ENCODE results near the gene MTERF1. TPM values are rescaled to one million over a fixed set of nuclear protein-coding genes. Genes with fewer than 3 reads are reported as not detected.
A peak's percentile ranks its signal among the peaks of the same experiment; 100 is the strongest.

Gene MTERF1
- total RNA-seq, 1 experiment from 2014 or later, result 19.8 TPM

- no peak overlapping the region for H3K9ac ChIP-seq (ENCODE audit: extremely low read depth, insufficient read length, low read length)
- DNase-seq, result no peak
- no peaks in the 10 kb centered on the region for H3K27me3 ChIP-seq (ENCODE audit: insufficient read depth, low read length)
- no peak overlapping the region for H2AFZ ChIP-seq (ENCODE audit: low read length)
- H2BK20ac ChIP-seq (ENCODE audit: low read depth, low read length, poor library complexity, severe bottlenecking), result no peak overlapping the region
- no peak overlapping the region for H4K91ac ChIP-seq (ENCODE audit: insufficient read length, low read depth, low read length)
- Mint-ChIP-seq H3K9me3 (no peaks in the 10 kb centered on the region), H3K4me1 (peaks cover 11 to 14% of the 10 kb centered on the region in 2 experiments), H3K4me3 (no peak overlapping the region), H3K27me3 (ENCODE audit: low read depth) (no peaks in the 10 kb centered on the region; the same call in 1 of the 2 replicates), H3K36me3 (ENCODE audit: insufficient read depth in 1 of 3, low read depth in 3 of 3) (peaks cover 0 to 9% (median 5%) of the 10 kb centered on the region in 3 experiments; a peak in 5 of 7 replicates), H3K27ac (no peak overlapping the region)
- no peak overlapping the region for H2BK15ac ChIP-seq (ENCODE audit: low read depth, low read length)
- no peak overlapping the region for H3K18ac ChIP-seq (ENCODE audit: insufficient read length, low read depth, low read length)
- H3T11ph ChIP-seq (ENCODE audit: low read length), result no peak overlapping the region
- H4K8ac ChIP-seq (replicated peaks; ENCODE audit: insufficient read length, low read depth, low read length), result no peak overlapping the region
- no peak overlapping the region for H3K4me2 ChIP-seq (ENCODE audit: insufficient read depth, insufficient read length, low read length)
- H3K23me2 ChIP-seq (ENCODE audit: insufficient read length, low read depth, low read length, poor library complexity, severe bottlenecking), result peaks cover 10% of the 10 kb centered on the region
- H3K56ac ChIP-seq (ENCODE audit: insufficient read length, low read depth, low read length), result no peak overlapping the region
- peaks cover 3% of the 10 kb centered on the region; the same call in 1 of the 2 replicates for H3K79me2 ChIP-seq (ENCODE audit: insufficient read depth, low read length)
- no peak overlapping the region for H2AK5ac ChIP-seq (ENCODE audit: insufficient read length, low read length)
- TF ChIP-seq CTCF (conservative IDR thresholded peaks at IDR 0.05), result 0 out of 3 replicates have a peak, but pooled peaks have one; percentile 23
- no peak overlapping the region for H3K14ac ChIP-seq (ENCODE audit: insufficient read depth, low read length)
- no peak overlapping the region for H2BK120ac ChIP-seq (ENCODE audit: low read depth, low read length, poor library complexity, severe bottlenecking)
- H3K27ac ChIP-seq (ENCODE audit: insufficient read length, low read depth, low read length), result no peak overlapping the region
- H3K4ac ChIP-seq (ENCODE audit: low read depth, low read length), result no peak overlapping the region
- no peaks in the 10 kb centered on the region for H3K9me3 ChIP-seq (ENCODE audit: control insufficient read depth, low read depth, low read length)
- H4K20me1 ChIP-seq (ENCODE audit: control insufficient read depth, insufficient read depth, insufficient read length), result no peaks in the 10 kb centered on the region
- no peak overlapping the region for H2BK12ac ChIP-seq (ENCODE audit: insufficient read length, low read depth, low read length)
- no peak overlapping the region for H2BK5ac ChIP-seq (ENCODE audit: insufficient read length, low read length)
- H3K79me1 ChIP-seq (ENCODE audit: insufficient read depth, low read depth, low read length, poor library complexity, severe bottlenecking), result no peaks in the 10 kb centered on the region
- 100% methylated on average over 1 of the region's 4 CpGs for WGBS (ENCODE audit: extremely low coverage, insufficient read length, low lambda C conversion rate)
- H3K4me1 ChIP-seq (ENCODE audit: insufficient read depth, low read length), result no peaks in the 10 kb centered on the region
- H4K5ac ChIP-seq (ENCODE audit: insufficient read length, low read depth, low read length), result no peak overlapping the region
- no peak overlapping the region for H3K23ac ChIP-seq (ENCODE audit: insufficient read length, low read depth, low read length)
Observed at GRCh38 chr7:91876391-91877133, 3.9 kb downstream of the MTERF1 start.

All from H9 (cell line).